Measurements from ENCODE around the gene CASP8AP2. TPM values are rescaled to one million over a fixed set of nuclear protein-coding genes. Genes with fewer than 3 reads are reported as not detected.
A peak's percentile ranks its signal among the peaks of the same experiment; 100 is the strongest.
"Not testable (repeated sequence)": the region's sequence is repeated elsewhere in the genome, so short reads cannot be mapped to it uniquely, and the experiment has no call there.

The CASP8AP2 gene
- total and polyA plus RNA-seq, 4 donors, result 12.3 to 30.4 (median 18.6) TPM

DNA sequence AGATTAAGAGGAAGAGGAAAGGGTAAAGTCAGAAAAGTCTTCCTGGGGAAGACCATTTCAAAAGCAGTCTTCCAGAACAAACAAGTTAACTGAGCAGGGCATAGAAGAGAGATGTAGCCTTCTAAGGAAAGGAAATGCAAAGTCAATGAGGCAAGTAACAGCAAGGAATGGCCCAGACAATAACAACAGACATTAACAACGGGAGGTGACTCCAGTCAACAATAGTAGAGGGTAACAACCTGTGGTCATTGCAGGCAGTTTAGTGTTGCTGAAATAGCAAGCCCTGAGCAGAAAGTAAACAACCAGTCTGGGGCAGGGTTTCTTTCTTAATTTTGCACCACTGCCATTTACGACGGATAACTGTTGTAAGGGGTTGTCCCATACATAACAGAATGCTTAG is 12.2 kb upstream of the CASP8AP2 start:
- Histone ChIP-seq H3K4me1 (ENCODE audit: control insufficient read depth, insufficient read depth, low read length) (peaks cover 25% of the 10 kb centered on the region), H3K27me3 (ENCODE audit: control insufficient read depth, insufficient read depth, low read length) (no peaks in the 10 kb centered on the region), H3K36me3 (ENCODE audit: control insufficient read depth, insufficient read depth, low read length) (no peaks in the 10 kb centered on the region), H3K4me3 (ENCODE audit: low read depth, low read length) (no peak overlapping the region), H3K9me3 (ENCODE audit: control insufficient read depth, insufficient read depth, low read length) (no peaks in the 10 kb centered on the region), H3K27ac (ENCODE audit: low read depth, low read length) (no peak overlapping the region)
- DNase-seq (ENCODE audit: low read depth in 4 of 6, low spot score in 6 of 6), result no peak
- WGBS (ENCODE audit: insufficient coverage), result no CpG with 5 or more reads among the region's 3 CpGs

- WGBS (ENCODE audit: insufficient coverage), result 0% methylated on average over 9 of the region's 14 CpGs
Measured at GRCh38 chr6:89818977-89819335, 10.7 kb upstream of the CASP8AP2 start.

GRCh38 chr6:89819336-89820130 is 10.1 kb upstream of the CASP8AP2 start, which contains the start of gene MDN1:
TSS of gene MDN1 (minus strand) at chr6:89819794. CDS start at chr6:89819607, 187 bp downstream.
- peak within 1 kb of the TSS; percentile 95 for H3K4me3 ChIP-seq (ENCODE audit: low read depth, low read length)
- H3K4me1 ChIP-seq (ENCODE audit: control insufficient read depth, insufficient read depth, low read length), result peaks cover 25% of the 10 kb centered on the region
- H3K27ac ChIP-seq (ENCODE audit: low read depth, low read length), result peak within 1 kb of the TSS; percentile 89
- peak; percentile 86 to 99 (median 91) for DNase-seq (ENCODE audit: low read depth in 4 of 6, low spot score in 6 of 6)
- WGBS (ENCODE audit: insufficient coverage), result 0% methylated on average over 65 of the region's 65 CpGs
- H3K36me3 ChIP-seq (ENCODE audit: control insufficient read depth, insufficient read depth, low read length), result no peaks in the 10 kb centered on the region
- H3K27me3 ChIP-seq (ENCODE audit: control insufficient read depth, insufficient read depth, low read length), result no peaks in the 10 kb centered on the region
- H3K9me3 ChIP-seq (ENCODE audit: control insufficient read depth, insufficient read depth, low read length), result no peaks in the 10 kb centered on the region

More at GRCh38 chr6:89818977-89819335, 10.7 kb upstream of the CASP8AP2 start:
- H3K9me3 ChIP-seq (ENCODE audit: control insufficient read depth, insufficient read depth, low read length), result no peaks in the 10 kb centered on the region
- peaks cover 25% of the 10 kb centered on the region for H3K4me1 ChIP-seq (ENCODE audit: control insufficient read depth, insufficient read depth, low read length)
- peak overlapping the region; percentile 89 for H3K27ac ChIP-seq (ENCODE audit: low read depth, low read length)
- H3K36me3 ChIP-seq (ENCODE audit: control insufficient read depth, insufficient read depth, low read length), result no peaks in the 10 kb centered on the region
- DNase-seq (ENCODE audit: low read depth in 4 of 6, low spot score in 6 of 6), result peak in 3 of 6 donors; percentile 7 to 79 (median 53)
- no peaks in the 10 kb centered on the region for H3K27me3 ChIP-seq (ENCODE audit: control insufficient read depth, insufficient read depth, low read length)
- H3K4me3 ChIP-seq (ENCODE audit: low read depth, low read length), result peak overlapping the region; percentile 95

GRCh38 chr6:89826029-89826528 is 3.6 kb upstream of the CASP8AP2 start:
- no peak overlapping the region for H3K27ac ChIP-seq (ENCODE audit: low read depth, low read length)
- no peaks in the 10 kb centered on the region for H3K9me3 ChIP-seq (ENCODE audit: control insufficient read depth, insufficient read depth, low read length)
- no peak for DNase-seq (ENCODE audit: low read depth in 4 of 6, low spot score in 6 of 6)
- H3K4me3 ChIP-seq (ENCODE audit: low read depth, low read length), result no peak overlapping the region
- WGBS (ENCODE audit: insufficient coverage), result 85% methylated on average over 2 of the region's 6 CpGs
- no peaks in the 10 kb centered on the region for H3K27me3 ChIP-seq (ENCODE audit: control insufficient read depth, insufficient read depth, low read length)
- peaks cover 13% of the 10 kb centered on the region for H3K4me1 ChIP-seq (ENCODE audit: control insufficient read depth, insufficient read depth, low read length)
- H3K36me3 ChIP-seq (ENCODE audit: control insufficient read depth, insufficient read depth, low read length), result peaks cover under 1% of the 10 kb centered on the region

DNA sequence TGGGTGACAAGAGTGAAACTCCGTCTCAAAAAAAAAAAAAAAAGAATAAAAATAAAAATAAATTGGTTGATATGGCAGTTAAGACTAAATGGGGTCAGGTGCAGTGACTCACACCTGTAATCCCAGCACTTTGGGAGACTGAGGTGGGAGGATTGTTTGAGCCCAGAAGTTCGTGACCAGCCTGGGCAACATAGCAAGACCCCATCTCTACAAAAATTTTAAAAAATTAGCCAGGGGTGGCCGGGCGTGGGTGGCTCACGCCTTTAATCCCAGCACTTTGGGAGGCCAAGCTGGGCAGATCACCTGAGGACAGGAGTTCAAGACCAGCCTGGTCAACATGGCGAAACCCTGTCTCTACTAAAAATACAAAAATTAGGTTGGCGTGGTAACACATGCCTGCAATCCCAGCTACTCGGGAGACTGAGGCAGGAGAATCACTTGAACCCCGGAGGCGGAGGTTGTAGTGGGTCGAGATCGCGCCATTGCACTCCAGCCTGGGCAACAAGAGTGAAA is 1.1 kb upstream of the CASP8AP2 start:
- H3K4me3 ChIP-seq (ENCODE audit: low read depth, low read length), result peak overlapping the region; percentile 99
- H3K36me3 ChIP-seq (ENCODE audit: control insufficient read depth, insufficient read depth, low read length), result peaks cover 18% of the 10 kb centered on the region
- peaks cover 13% of the 10 kb centered on the region for H3K4me1 ChIP-seq (ENCODE audit: control insufficient read depth, insufficient read depth, low read length)
- not testable (repeated sequence) for H3K27ac ChIP-seq (ENCODE audit: low read depth, low read length); DNase-seq (ENCODE audit: low read depth in 4 of 6, low spot score in 6 of 6); H3K27me3 ChIP-seq (ENCODE audit: control insufficient read depth, insufficient read depth, low read length); H3K9me3 ChIP-seq (ENCODE audit: control insufficient read depth, insufficient read depth, low read length)
- 83% methylated on average over 10 of the region's 13 CpGs for WGBS (ENCODE audit: insufficient coverage)

GRCh38 chr6:89828988-89829471 is 650 bp upstream of the CASP8AP2 start:
- peak in 1 of 6 donors; percentile 37 for DNase-seq (ENCODE audit: low read depth in 4 of 6, low spot score in 6 of 6)
- H3K27ac ChIP-seq (ENCODE audit: low read depth, low read length), result peak overlapping the region; percentile 80
- H3K36me3 ChIP-seq (ENCODE audit: control insufficient read depth, insufficient read depth, low read length), result peaks cover 18% of the 10 kb centered on the region
- H3K4me3 ChIP-seq (ENCODE audit: low read depth, low read length), result peak overlapping the region; percentile 99
- H3K9me3 ChIP-seq (ENCODE audit: control insufficient read depth, insufficient read depth, low read length), result no peaks in the 10 kb centered on the region
- H3K4me1 ChIP-seq (ENCODE audit: control insufficient read depth, insufficient read depth, low read length), result peaks cover 13% of the 10 kb centered on the region
- no peaks in the 10 kb centered on the region for H3K27me3 ChIP-seq (ENCODE audit: control insufficient read depth, insufficient read depth, low read length)
- WGBS (ENCODE audit: insufficient coverage), result 15% methylated on average over 11 of the region's 18 CpGs

- no peaks in the 10 kb centered on the region for H3K27me3 ChIP-seq (ENCODE audit: control insufficient read depth, insufficient read depth, low read length)
- peak overlapping the region; percentile 99 for H3K4me3 ChIP-seq (ENCODE audit: low read depth, low read length)
- peaks cover 24% of the 10 kb centered on the region for H3K36me3 ChIP-seq (ENCODE audit: control insufficient read depth, insufficient read depth, low read length)
- H3K27ac ChIP-seq (ENCODE audit: low read depth, low read length), result peak overlapping the region; percentile 80
- 0% methylated on average over 3 of the region's 15 CpGs for WGBS (ENCODE audit: insufficient coverage)
- H3K4me1 ChIP-seq (ENCODE audit: control insufficient read depth, insufficient read depth, low read length), result peaks cover 13% of the 10 kb centered on the region
- no peaks in the 10 kb centered on the region for H3K9me3 ChIP-seq (ENCODE audit: control insufficient read depth, insufficient read depth, low read length)
- DNase-seq (ENCODE audit: low read depth in 4 of 6, low spot score in 6 of 6), result no peak
Measured at GRCh38 chr6:89830170-89830809, 610 bp downstream of the CASP8AP2 start.

DNA sequence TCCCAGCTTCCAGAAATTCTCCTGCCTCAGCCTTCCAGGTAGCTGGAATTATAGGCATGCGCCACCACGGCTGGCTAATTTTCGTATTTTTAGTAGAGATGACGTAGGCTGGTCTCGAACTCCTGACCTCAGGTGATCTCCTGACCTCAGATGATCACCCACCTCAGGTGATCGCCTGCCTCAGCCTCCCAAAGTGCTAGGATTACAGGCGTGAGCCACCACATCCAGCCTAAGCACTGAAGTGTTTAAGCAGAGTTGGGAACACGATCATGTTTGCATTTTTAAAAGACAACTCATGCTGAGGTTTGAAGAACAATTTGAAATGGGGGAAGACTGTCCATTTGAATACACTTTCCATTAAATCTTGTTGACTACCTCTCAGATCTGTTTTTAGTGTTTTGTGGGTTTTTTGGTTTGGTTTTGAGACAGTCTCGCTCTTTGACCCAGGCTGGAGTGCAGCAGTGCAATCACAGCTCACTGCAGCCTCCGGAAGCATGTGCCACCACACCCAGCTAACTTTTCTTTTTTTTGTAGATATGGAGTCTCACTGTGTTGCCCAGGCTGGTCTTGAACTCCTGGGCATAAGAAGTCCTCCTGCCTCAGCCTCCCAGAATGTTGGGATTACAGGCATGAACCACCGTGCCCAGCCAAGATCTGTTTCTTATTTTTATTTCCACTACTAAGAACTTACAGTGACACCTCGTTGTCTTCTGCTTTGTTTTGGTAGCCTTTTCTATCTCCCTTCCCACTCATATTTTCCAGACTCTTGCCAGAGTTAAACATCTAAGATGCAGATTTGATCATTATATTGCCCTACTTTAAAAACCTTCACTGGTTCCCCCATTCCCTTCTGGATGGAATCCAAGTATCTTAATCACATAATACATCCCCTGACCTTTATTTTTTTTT is 5.5 kb downstream of the CASP8AP2 start:
- Histone ChIP-seq H3K4me3 (ENCODE audit: low read depth, low read length) (no peak overlapping the region), H3K27ac (ENCODE audit: low read depth, low read length) (no peak overlapping the region), H3K9me3 (ENCODE audit: control insufficient read depth, insufficient read depth, low read length) (no peaks in the 10 kb centered on the region), H3K27me3 (ENCODE audit: control insufficient read depth, insufficient read depth, low read length) (no peaks in the 10 kb centered on the region), H3K4me1 (ENCODE audit: control insufficient read depth, insufficient read depth, low read length) (peaks cover 5% of the 10 kb centered on the region), H3K36me3 (ENCODE audit: control insufficient read depth, insufficient read depth, low read length) (peaks cover 47% of the 10 kb centered on the region)
- whole genome bisulfite sequencing (ENCODE audit: insufficient coverage), result 92% methylated on average over 2 of the region's 12 CpGs
- no peak for DNase-seq (ENCODE audit: low read depth in 4 of 6, low spot score in 6 of 6)
